ENCODE measurements around the gene TIAM2.

TIAM2 gene

DNA sequence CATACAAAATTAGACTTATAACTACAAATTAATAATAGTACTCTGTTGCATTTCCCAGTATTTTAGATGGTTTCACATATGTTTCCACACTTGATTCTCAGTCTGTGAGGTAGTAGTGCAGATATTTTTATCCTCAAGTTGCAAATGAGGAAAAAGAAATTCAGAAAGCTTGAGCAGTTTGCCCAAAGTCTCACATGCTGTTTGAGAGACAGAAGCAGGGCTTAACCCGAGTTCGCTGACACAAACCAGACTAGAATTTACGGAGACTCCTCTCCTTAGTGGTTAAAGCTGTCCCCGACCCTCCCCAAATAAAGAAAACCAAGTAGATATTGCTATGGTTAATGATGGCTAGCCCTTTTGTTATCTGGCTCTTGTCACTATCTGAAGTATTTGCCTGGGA is 126.2 kb downstream of the TIAM2 start:
- DNase-seq: no peak
- intact Hi-C loops (cut with DNase I): no loop called here

GRCh38 chr6:155121699-155122098 is 126.6 kb downstream of the TIAM2 start:
- intact Hi-C loops (cut with DNase I): no loop called here
- peak in 7 of 10 donors; percentile 34 to 93 (median 51) for DNase-seq

DNA sequence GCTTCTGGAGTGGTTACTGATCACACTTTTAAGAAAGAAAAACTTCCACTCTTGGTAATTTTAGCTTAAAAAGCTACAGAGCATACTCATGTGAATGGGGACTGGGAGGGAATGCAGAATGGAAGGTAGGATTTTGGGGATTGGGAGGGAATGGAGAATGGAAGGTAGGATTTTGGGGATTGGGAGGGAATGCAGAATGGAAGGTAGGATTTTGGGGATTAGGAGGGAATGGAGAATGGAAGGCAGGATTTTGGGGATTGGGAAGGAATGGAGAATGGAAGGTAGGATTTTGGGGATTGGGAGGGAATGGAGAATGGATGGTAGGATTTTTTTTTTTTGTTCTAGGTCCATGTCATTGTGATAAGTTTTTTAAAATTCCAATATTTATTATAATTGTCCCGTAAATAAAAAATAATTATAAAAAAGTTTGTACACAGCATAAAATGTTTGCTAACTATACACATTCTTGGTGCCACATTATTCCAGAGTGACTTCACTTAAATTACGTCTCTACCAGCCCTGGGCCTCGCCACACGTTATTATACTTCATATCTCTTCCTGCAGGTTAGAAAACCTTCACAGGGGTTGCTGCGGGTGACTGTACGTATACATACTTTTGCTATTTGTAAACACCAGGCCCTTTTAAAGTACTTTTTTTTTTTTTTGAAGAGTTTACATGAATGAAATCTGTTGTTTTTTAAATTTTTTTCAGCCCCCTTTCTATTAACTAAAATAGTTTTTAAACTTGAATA is 127.3 kb downstream of the TIAM2 start:
- DNase-seq: no peak
- intact Hi-C loops (cut with DNase I): no loop called here

DNA sequence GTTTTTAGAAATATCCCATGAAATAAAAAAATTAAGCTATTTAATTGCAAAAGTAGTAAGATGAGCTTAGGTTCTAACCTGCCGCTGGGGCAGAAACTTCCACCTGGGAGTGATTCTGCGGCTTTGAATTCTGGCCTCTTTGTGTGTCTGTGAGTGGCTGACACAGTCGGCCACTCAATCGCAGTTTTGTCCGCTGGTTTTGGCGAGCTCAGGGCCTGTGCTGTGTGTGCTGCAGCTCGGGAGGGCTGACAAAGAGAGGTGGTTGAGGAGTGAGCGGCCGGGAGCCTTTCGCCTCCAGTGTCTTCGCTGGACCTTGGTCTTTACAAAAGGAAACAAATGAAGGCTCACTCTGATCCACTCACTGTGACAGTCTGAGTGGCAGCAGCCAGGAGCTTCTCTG is 128.4 kb downstream of the TIAM2 start:
- no peak for DNase-seq
- intact Hi-C loops (cut with DNase I): no loop called here

DNA sequence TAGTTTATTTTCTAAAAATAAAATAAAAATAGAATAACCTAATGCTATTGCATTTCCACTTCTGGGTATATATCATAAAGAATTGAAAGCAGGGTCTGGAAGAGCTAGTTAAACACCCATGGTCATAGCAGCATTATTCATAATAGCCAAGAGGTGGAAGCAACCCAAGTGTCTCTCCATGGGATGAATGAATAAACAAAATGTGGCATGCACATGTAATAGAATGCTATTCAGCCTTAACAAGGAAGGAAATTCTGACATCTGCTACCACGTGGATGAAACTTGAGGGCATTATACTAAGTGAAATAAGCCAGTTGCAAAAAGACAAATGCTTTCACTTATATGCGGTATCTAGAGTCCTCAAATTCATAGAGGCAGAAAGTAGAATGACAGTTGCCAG is 130.8 kb downstream of the TIAM2 start:
- no peak for DNase-seq
- intact Hi-C loops (cut with DNase I): no loop called here

GRCh38 chr6:155126727-155127439 is 131.8 kb downstream of the TIAM2 start:
- intact Hi-C loops (cut with DNase I): no loop called here
- DNase-seq: peak in 1 of 10 donors; percentile 70

DNA sequence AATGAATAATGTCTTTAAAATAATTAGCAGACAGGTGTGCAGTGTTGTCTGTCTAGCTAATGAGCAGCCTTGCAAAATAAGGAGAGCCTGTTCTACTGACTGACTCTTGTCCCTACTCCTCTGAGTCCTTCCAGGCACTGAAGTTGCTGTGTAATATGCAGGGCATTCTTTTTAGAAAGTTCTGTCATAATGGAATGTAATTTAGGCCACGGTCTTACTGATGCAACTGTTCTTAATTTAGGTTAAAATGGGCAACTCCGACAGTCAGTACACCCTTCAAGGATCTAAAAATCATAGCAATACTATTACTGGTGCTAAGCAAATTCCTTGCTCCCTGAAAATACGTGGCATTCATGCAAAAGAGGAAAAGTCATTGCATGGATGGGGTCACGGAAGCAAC is 133.9 kb downstream of the TIAM2 start:
- no peak for DNase-seq
- intact Hi-C loops (cut with DNase I): no loop called here

DNA sequence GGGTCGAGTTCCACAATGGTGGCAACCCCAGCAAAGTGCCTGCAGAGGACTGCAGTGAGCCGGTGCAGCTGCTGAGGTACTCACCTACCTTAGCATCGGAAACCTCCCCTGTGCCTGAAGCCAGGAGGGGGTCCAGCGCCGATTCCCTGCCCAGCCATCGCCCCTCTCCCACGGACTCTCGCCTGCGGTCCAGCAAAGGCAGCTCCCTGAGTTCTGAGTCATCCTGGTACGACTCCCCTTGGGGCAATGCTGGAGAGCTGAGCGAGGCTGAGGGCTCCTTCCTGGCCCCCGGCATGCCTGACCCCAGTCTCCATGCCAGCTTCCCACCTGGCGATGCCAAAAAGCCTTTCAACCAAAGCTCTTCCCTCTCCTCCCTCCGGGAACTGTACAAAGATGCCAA is 134.6 kb downstream of the TIAM2 start:
- intact Hi-C loops (cut with DNase I): no loop called here
- DNase-seq: no peak

GRCh38 chr6:155130161-155130853 is 135.2 kb downstream of the TIAM2 start:
- DNase-seq: no peak
- intact Hi-C loops (cut with DNase I): no loop called here

DNA sequence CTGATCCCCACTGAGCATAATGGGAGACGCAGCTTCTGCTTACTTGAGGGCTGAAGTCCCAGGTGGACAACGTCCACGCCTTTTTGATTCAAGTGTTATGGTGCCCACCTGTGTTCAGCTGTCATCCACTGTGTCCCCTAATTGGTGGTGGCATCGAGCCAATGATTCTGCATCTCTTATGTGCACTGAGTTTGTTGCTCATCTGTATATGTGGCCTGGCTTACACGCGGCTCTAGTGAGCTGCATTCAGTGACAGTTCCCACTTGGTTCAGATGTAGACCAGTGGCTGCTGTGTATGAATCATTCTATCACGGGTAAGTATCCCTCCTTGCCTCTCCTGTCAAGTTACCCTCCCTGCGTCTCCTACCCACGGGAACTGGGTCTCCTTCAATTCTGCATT is 137.5 kb downstream of the TIAM2 start:
- no peak for DNase-seq
- intact Hi-C loops (cut with DNase I): no loop called here

DNA sequence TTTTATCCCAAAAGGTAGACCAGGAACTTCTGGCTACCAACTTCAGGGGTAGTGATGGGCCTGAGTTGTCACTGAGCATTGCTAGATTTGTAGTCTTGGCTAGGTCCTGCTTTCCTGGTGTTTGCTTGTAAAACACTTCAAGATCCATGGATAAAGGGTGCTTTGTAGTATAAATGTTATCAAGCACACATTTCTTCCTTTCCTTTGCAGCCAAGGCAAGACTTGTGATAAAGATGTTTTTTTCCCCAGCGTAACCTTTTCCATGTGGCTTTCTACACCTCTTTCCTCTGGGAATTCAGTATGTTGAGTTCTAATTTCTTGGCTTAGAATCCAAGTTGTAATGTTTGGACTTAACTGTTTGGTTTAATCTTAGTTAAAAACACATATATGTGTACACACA is 145.9 kb downstream of the TIAM2 start:
- DNase-seq: no peak
- intact Hi-C loops (cut with DNase I): no loop called here

- DNase-seq: no peak
- intact Hi-C loops (cut with DNase I): no loop called here
These were observed 146.4 kb downstream of the TIAM2 start for GRCh38 chr6:155141512-155141911.

- intact Hi-C loops (cut with DNase I): no loop called here
- DNase-seq: no peak
These were observed 147.3 kb downstream of the TIAM2 start for GRCh38 chr6:155142168-155143028.

DNA sequence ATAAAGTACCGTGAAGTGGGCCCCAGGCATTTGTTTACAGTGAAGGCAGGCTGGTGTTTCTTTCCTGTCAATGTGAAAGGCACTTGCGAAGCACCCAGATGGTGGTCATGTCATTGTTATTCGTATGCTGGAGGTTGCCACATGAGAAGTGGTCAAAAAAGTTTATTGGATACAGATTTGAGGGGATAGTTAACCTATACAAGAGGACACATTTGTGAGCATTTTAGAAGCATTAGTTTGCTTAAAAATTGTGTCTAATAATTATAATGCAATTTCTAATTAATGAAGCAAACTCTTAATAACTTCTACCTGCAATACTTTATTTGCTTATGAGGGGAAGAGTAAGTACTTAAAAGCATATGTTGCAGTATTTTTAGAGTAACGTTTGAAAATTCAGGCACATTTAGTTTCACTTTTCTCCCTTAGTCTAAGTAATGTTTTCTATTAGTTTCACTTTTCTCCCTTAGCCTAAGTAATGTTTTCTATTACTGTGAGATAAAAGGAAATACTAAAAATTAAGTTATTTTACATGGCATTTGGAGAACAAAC is 148.0 kb downstream of the TIAM2 start:
- intact Hi-C loops (cut with DNase I): no loop called here
- no peak for DNase-seq

GRCh38 chr6:155143578-155144106 is 148.5 kb downstream of the TIAM2 start:
- intact Hi-C loops (cut with DNase I): no loop called here
- no peak for DNase-seq

DNA sequence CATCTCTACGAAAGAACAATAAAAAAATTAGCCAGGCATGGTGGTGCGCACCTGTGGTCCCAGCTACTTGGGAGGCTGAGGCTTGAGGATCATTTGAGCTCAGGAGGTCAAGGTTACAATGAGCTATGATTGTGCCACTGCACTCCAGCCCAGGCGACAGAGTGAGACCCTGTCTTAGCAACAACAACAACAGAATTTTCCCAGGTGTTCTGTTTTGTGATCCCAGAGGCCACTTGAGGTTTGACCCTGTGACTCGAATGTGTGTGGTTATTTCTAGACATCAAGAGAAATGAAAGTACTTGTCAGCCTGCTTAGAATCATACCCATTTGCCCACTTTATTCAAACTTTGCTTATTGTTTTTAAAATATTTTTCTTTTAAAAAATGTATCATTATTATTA is 151.1 kb downstream of the TIAM2 start:
- intact Hi-C loops (cut with DNase I): no loop called here
- no peak for DNase-seq

- intact Hi-C loops (cut with DNase I): no loop called here
- peak in 6 of 10 donors; percentile 25 to 90 (median 48) for DNase-seq
These were observed 153.0 kb downstream of the TIAM2 start for GRCh38 chr6:155147958-155148663.

GRCh38 chr6:155150967-155151671 is 156.0 kb downstream of the TIAM2 start:
- DNase-seq: no peak
- intact Hi-C loops (cut with DNase I): no loop called here
